WTC11 (cell line): ENCODE results near the gene CCDC69. TPM values are rescaled to one million over a fixed set of nuclear protein-coding genes. Genes with fewer than 3 reads are reported as not detected.

ENCODE experiments used
- ATAC-seq: fragments of 200-7000 bp; cut with Tn5 transposase; 2 replicates; pipeline ENCODE4 v1.10.0; 2021; ENCODE audit warnings: mild to moderate bottlenecking, moderate library complexity
- CTCF ChIA-PET: fragments of 300-600 bp; sonication (Branson Sonifier 250); formaldehyde crosslinking; loops from one replicate; lab custom pipeline; 2021; ENCODE audit warnings: antibody characterized with exemption; lab: Charles Lee
- POLR2A ChIA-PET: fragments of 350-600 bp; sonication (Branson Sonifier 250); formaldehyde crosslinking; loops from one replicate; lab custom pipeline; 2021; ENCODE audit warnings: antibody characterized with exemption; lab: Charles Lee
- DNase-seq: peaks from one replicate; pipeline ENCODE4 v3.0.0; 2021; ENCODE audit warnings: low spot score
- H3K27ac Mint-ChIP-seq: 2 replicates; pipeline ENCODE4 v1.8.0; 2021; ENCODE audit warnings: mixed read lengths
- H3K27me3 Mint-ChIP-seq: 2 replicates; pipeline ENCODE4 v1.8.0; 2021; ENCODE audit warnings: low read depth, mild to moderate bottlenecking, moderate library complexity, mixed read lengths
- H3K36me3 Mint-ChIP-seq: 2 replicates; pipeline ENCODE4 v1.8.0; 2021; ENCODE audit warnings: mixed read lengths
- H3K4me1 Mint-ChIP-seq: 2 replicates; pipeline ENCODE4 v1.8.0; 2022; ENCODE audit warnings: mixed read lengths
- H3K4me3 Mint-ChIP-seq: 2 replicates; pipeline ENCODE4 v1.8.0; 2021; ENCODE audit warnings: mild to moderate bottlenecking, moderate library complexity, mixed read lengths
- H3K9me3 Mint-ChIP-seq: 2 replicates; pipeline ENCODE4 v1.8.0; 2021; ENCODE audit warnings: mixed read lengths
- ATF6 ChIP-seq: sonication (generic); formaldehyde crosslinking; IDR thresholded peaks from 2 replicates; pipeline ENCODE4 v1.8.1; 2023; ENCODE audit warnings: mild to moderate bottlenecking, missing genetic modification reagents
- CTCF ChIP-seq: fragments of 200-600 bp; IDR thresholded peaks from 2 replicates; pipeline ENCODE4 v1.8.0; 2022; ENCODE audit warnings: antibody characterized with exemption
- E2F4 ChIP-seq: sonication (generic); formaldehyde crosslinking; IDR thresholded peaks from 2 replicates; pipeline ENCODE4 v1.8.1; 2022; ENCODE audit warnings: low read depth, mild to moderate bottlenecking, moderate library complexity, missing genetic modification reagents, borderline replicate concordance
- EMX1 ChIP-seq: fragments of 250-450 bp; sonication (Bioruptor Pico); IDR thresholded peaks from 2 replicates; pipeline ENCODE4 v1.8.0; 2021; ENCODE audit warnings: mild to moderate bottlenecking
- GABPB1 ChIP-seq: sonication (generic); formaldehyde crosslinking; IDR thresholded peaks from 2 replicates; pipeline ENCODE4 v1.8.1; 2023; ENCODE audit warnings: mild to moderate bottlenecking, missing genetic modification reagents
- GTF2I ChIP-seq: fragments of 250-450 bp; sonication (Bioruptor Pico); conservative IDR thresholded peaks from 2 replicates; pipeline ENCODE4 v1.4.0; 2021; ENCODE audit warnings: mild to moderate bottlenecking
- HMGXB4 ChIP-seq: sonication (generic); formaldehyde crosslinking; IDR thresholded peaks from 2 replicates; pipeline ENCODE4 v1.8.1; 2023; ENCODE audit warnings: mild to moderate bottlenecking, moderate library complexity, missing genetic modification reagents
- IRF2 ChIP-seq: sonication (generic); formaldehyde crosslinking; IDR thresholded peaks from 2 replicates; pipeline ENCODE4 v1.8.0; 2022; ENCODE audit warnings: low read depth, missing genetic modification reagents, borderline replicate concordance
- KAT7 ChIP-seq: sonication (generic); formaldehyde crosslinking; IDR thresholded peaks from 2 replicates; pipeline ENCODE4 v1.8.1; 2023; ENCODE audit warnings: missing genetic modification reagents, mild to moderate bottlenecking, borderline replicate concordance
- OVOL2 ChIP-seq: fragments of 250-450 bp; sonication (Bioruptor Pico); IDR thresholded peaks from 2 replicates; pipeline ENCODE4 v1.9.0; 2021; ENCODE audit warnings: mild to moderate bottlenecking, borderline replicate concordance
- PRRX2 ChIP-seq: fragments of 250-450 bp; sonication (Bioruptor Pico); IDR thresholded peaks from 2 replicates; pipeline ENCODE4 v1.8.0; 2021; ENCODE audit warnings: mild to moderate bottlenecking
- TP53 ChIP-seq: sonication (generic); formaldehyde crosslinking; IDR thresholded peaks from 2 replicates; pipeline ENCODE4 v1.8.1; 2023; ENCODE audit warnings: mild to moderate bottlenecking, missing genetic modification reagents
- ZBTB21 ChIP-seq: sonication (generic); formaldehyde crosslinking; IDR thresholded peaks from 2 replicates; pipeline ENCODE4 v1.8.1; 2023; ENCODE audit warnings: mild to moderate bottlenecking, missing genetic modification reagents, borderline replicate concordance
- ZNF219 ChIP-seq: sonication (generic); formaldehyde crosslinking; IDR thresholded peaks from 2 replicates; pipeline ENCODE4 v1.8.0; 2023; ENCODE audit warnings: missing genetic modification reagents, mild to moderate bottlenecking, borderline replicate concordance
- ZNF396 ChIP-seq: fragments of 250-450 bp; sonication (Bioruptor Pico); IDR thresholded peaks from 2 replicates; pipeline ENCODE4 v1.8.0; 2021; ENCODE audit warnings: mild to moderate bottlenecking, moderate library complexity, borderline replicate concordance
- ZSCAN18 ChIP-seq: fragments of 250-450 bp; sonication (Bioruptor Pico); IDR thresholded peaks from 2 replicates; pipeline ENCODE4 v2.1.2; 2022; ENCODE audit warnings: mild to moderate bottlenecking, moderate library complexity
- total RNA-seq: library from RNA; stranded (reverse); gene quantifications from 3 replicates; pipeline ENCODE4 v1.2.3, GENCODE V29; 2021
- TF ChIP-seq, protein P1 (sequence below): sonication (generic); formaldehyde crosslinking; IDR thresholded peaks from 2 replicates; pipeline ENCODE4 v1.8.1; 2023; ENCODE audit warnings: mild to moderate bottlenecking, missing genetic modification reagents, moderate library complexity
- TF ChIP-seq, protein P2 (sequence below): sonication (generic); formaldehyde crosslinking; IDR thresholded peaks from 2 replicates; pipeline ENCODE4 v1.8.1; 2023; ENCODE audit warnings: mild to moderate bottlenecking, missing genetic modification reagents, moderate library complexity
- TF ChIP-seq, protein P3 (sequence below): sonication (generic); formaldehyde crosslinking; IDR thresholded peaks from 2 replicates; pipeline ENCODE4 v1.8.0; 2022; ENCODE audit warnings: mild to moderate bottlenecking, missing genetic modification reagents

The CCDC69 gene
- total RNA-seq, 1 experiment from 2014 or later = 12.4 TPM

GRCh38 chr5:151196556-151197290 is 27.2 kb downstream of the CCDC69 start:
- ChIA-PET POLR2A (no interaction called here), CTCF (no interaction called here)
- Mint-ChIP-seq H3K36me3 (0 out of 2 replicates have a peak, but pooled peaks cover 2% of the 10 kb centered on the region), H3K27ac (no peak overlapping the region), H3K27me3 (no peaks in the 10 kb centered on the region), H3K4me3 (no peak overlapping the region)
- DNase-seq (no peak), ATAC-seq (no peak)
- no peak for TF ChIP-seq GTF2I (CRISPR knock-in tag)
- no peak for TF ChIP-seq PRRX2 (CRISPR knock-in tag)
- TF ChIP-seq TP53 (CRISPR knock-in tag) = no peak
- TF ChIP-seq E2F4 (CRISPR knock-in tag) = no peak
- no peak for TF ChIP-seq EMX1
- TF ChIP-seq ZNF396 (CRISPR knock-in tag) = no peak
- TF ChIP-seq, protein P1, sequence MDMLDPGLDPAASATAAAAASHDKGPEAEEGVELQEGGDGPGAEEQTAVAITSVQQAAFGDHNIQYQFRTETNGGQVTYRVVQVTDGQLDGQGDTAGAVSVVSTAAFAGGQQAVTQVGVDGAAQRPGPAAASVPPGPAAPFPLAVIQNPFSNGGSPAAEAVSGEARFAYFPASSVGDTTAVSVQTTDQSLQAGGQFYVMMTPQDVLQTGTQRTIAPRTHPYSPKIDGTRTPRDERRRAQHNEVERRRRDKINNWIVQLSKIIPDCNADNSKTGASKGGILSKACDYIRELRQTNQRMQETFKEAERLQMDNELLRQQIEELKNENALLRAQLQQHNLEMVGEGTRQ = no peak
- TF ChIP-seq ZSCAN18 = no peak
- no peak for TF ChIP-seq GABPB1 (CRISPR knock-in tag)
- TF ChIP-seq ZBTB21 (CRISPR knock-in tag) = no peak
- TF ChIP-seq IRF2 (CRISPR knock-in tag) = no peak
- no peak for TF ChIP-seq CTCF
- TF ChIP-seq, protein P2, sequence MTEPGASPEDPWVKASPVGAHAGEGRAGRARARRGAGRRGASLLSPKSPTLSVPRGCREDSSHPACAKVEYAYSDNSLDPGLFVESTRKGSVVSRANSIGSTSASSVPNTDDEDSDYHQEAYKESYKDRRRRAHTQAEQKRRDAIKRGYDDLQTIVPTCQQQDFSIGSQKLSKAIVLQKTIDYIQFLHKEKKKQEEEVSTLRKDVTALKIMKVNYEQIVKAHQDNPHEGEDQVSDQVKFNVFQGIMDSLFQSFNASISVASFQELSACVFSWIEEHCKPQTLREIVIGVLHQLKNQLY (CRISPR knock-in tag) = no peak
- TF ChIP-seq, all 79 proteins: peak for 0
- peaks cover 4% of the 10 kb centered on the region for H3K9me3 Mint-ChIP-seq
- no peaks in the 10 kb centered on the region; the same call in 1 of the 2 replicates for H3K4me1 Mint-ChIP-seq

GRCh38 chr5:151195622-151196021 is 28.3 kb downstream of the CCDC69 start:
- DNase-seq (no peak), ATAC-seq (no peak)
- H3K4me1 Mint-ChIP-seq = peaks cover 6% of the 10 kb centered on the region
- H3K27ac Mint-ChIP-seq = no peak overlapping the region
- no peak overlapping the region for H3K4me3 Mint-ChIP-seq
- ChIA-PET POLR2A (no interaction called here), CTCF (no interaction called here)
- 0 out of 2 replicates have a peak, but pooled peaks cover 2% of the 10 kb centered on the region for H3K36me3 Mint-ChIP-seq
- H3K9me3 Mint-ChIP-seq = peaks cover 4% of the 10 kb centered on the region
- H3K27me3 Mint-ChIP-seq = no peaks in the 10 kb centered on the region
- TF ChIP-seq ATF6 (CRISPR knock-in tag) (no peak), ZSCAN18 (no peak), CTCF (no peak), ZNF219 (CRISPR knock-in tag) (no peak), OVOL2 (CRISPR knock-in tag) (no peak), HMGXB4 (CRISPR knock-in tag) (no peak), KAT7 (CRISPR knock-in tag) (no peak)
- TF ChIP-seq, protein P3, sequence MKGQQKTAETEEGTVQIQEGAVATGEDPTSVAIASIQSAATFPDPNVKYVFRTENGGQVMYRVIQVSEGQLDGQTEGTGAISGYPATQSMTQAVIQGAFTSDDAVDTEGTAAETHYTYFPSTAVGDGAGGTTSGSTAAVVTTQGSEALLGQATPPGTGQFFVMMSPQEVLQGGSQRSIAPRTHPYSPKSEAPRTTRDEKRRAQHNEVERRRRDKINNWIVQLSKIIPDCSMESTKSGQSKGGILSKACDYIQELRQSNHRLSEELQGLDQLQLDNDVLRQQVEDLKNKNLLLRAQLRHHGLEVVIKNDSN (CRISPR knock-in tag) = no peak
